BE2C (cell line): Measurements from ENCODE around the gene PIK3C2B.

Source experiments
- DNase-seq: peaks from one replicate; pipeline ENCODE4 v3.0.0-alpha.2; 2020
- H3K27me3 ChIP-seq: fragments of 250-450 bp; sonication (Bioruptor Pico); 2 replicates; pipeline ENCODE4 v1.5.1; 2020; ENCODE audit warnings: mild to moderate bottlenecking
- H3K36me3 ChIP-seq: fragments of 250-450 bp; sonication (Bioruptor Pico); 2 replicates; pipeline ENCODE4 v1.5.1; 2020; ENCODE audit warnings: mild to moderate bottlenecking
- H3K4me1 ChIP-seq: fragments of 250-450 bp; sonication (Bioruptor Pico); 2 replicates; pipeline ENCODE4 v1.5.1; 2020
- H3K4me3 ChIP-seq: 2 replicates; pipeline ENCODE4 v1.5.1; 2011; ENCODE audit warnings: low read depth, low read length
- H3K9me3 ChIP-seq: fragments of 250-450 bp; sonication (Bioruptor Pico); 2 replicates; pipeline ENCODE4 v1.5.1; 2020
- CTCF ChIP-seq: IDR thresholded peaks from 2 replicates; pipeline ENCODE4 v1.5.1; 2012; ENCODE audit warnings: mild to moderate bottlenecking, low read depth, low read length

Gene PIK3C2B

GRCh38 chr1:204477036-204477740 lies 17.4 kb downstream of the PIK3C2B start:
- H3K36me3 ChIP-seq = no peaks in the 10 kb centered on the region
- H3K4me3 ChIP-seq = no peak overlapping the region
- H3K27me3 ChIP-seq = no peaks in the 10 kb centered on the region
- no peak for TF ChIP-seq CTCF
- no peak for DNase-seq
- peaks cover 12% of the 10 kb centered on the region for H3K4me1 ChIP-seq
- no peaks in the 10 kb centered on the region for H3K9me3 ChIP-seq

- H3K4me3 ChIP-seq = no peak overlapping the region
- peak; percentile 22 for TF ChIP-seq CTCF
- peaks cover 12% of the 10 kb centered on the region for H3K4me1 ChIP-seq
These were observed 18.0 kb downstream of the PIK3C2B start for GRCh38 chr1:204476563-204476962.

GRCh38 chr1:204475656-204476432 lies 18.8 kb downstream of the PIK3C2B start:
- DNase-seq = no peak
- no peaks in the 10 kb centered on the region for H3K9me3 ChIP-seq
- no peaks in the 10 kb centered on the region for H3K27me3 ChIP-seq
- H3K4me1 ChIP-seq = peaks cover 10% of the 10 kb centered on the region
- no peaks in the 10 kb centered on the region for H3K36me3 ChIP-seq
- no peak for TF ChIP-seq CTCF
- no peak overlapping the region for H3K4me3 ChIP-seq

More at GRCh38 chr1:204476563-204476962, 18.0 kb downstream of the PIK3C2B start:
- Histone ChIP-seq H3K9me3 (no peaks in the 10 kb centered on the region), H3K27me3 (no peaks in the 10 kb centered on the region), H3K36me3 (no peaks in the 10 kb centered on the region)
- DNase-seq = no peak

GRCh38 chr1:204473400-204473965 lies 21.1 kb downstream of the PIK3C2B start:
- H3K4me3 ChIP-seq = no peak overlapping the region
- no peak for DNase-seq

GRCh38 chr1:204472660-204473059 lies 21.9 kb downstream of the PIK3C2B start:
- Histone ChIP-seq H3K4me3 (no peak overlapping the region), H3K36me3 (peaks cover 6% of the 10 kb centered on the region; the same call in 1 of the 2 replicates), H3K27me3 (no peaks in the 10 kb centered on the region), H3K9me3 (no peaks in the 10 kb centered on the region), H3K4me1 (peaks cover 3% of the 10 kb centered on the region; the same call in 1 of the 2 replicates)
- no peak for DNase-seq
- no peak for TF ChIP-seq CTCF

More at GRCh38 chr1:204473400-204473965, 21.1 kb downstream of the PIK3C2B start:
- H3K27me3 ChIP-seq = no peaks in the 10 kb centered on the region
- peaks cover 6% of the 10 kb centered on the region; the same call in 1 of the 2 replicates for H3K36me3 ChIP-seq
- no peaks in the 10 kb centered on the region for H3K9me3 ChIP-seq
- peaks cover 3% of the 10 kb centered on the region; the same call in 1 of the 2 replicates for H3K4me1 ChIP-seq
- TF ChIP-seq CTCF = no peak
